Astrocyte (in vitro differentiated cells and primary cell): ENCODE results near the gene ZBTB16.

Source experiments
- CTCF ChIP-seq: IDR thresholded peaks from 2 replicates; pipeline ENCODE4 v1.5.1; 2011; ENCODE audit warnings: low read depth, mild to moderate bottlenecking, inconsistent platforms, low read length, moderate library complexity; ENCODE audit not compliant: insufficient read depth
- EZH2 ChIP-seq: IDR thresholded peaks from 2 replicates; pipeline ENCODE4 v1.6.1; 2012; ENCODE audit warnings: mild to moderate bottlenecking, low read length, inconsistent platforms; ENCODE audit not compliant: insufficient read depth

- TF ChIP-seq CTCF, result no peak
- no peak for TF ChIP-seq EZH2
These were observed 26.4 kb upstream of the ZBTB16 start for GRCh38 chr11:114033066-114033465.
